ENCODE measurements around the gene NCK1.
A peak's percentile ranks its signal among the peaks of the same experiment; 100 is the strongest.

Gene NCK1

DNA sequence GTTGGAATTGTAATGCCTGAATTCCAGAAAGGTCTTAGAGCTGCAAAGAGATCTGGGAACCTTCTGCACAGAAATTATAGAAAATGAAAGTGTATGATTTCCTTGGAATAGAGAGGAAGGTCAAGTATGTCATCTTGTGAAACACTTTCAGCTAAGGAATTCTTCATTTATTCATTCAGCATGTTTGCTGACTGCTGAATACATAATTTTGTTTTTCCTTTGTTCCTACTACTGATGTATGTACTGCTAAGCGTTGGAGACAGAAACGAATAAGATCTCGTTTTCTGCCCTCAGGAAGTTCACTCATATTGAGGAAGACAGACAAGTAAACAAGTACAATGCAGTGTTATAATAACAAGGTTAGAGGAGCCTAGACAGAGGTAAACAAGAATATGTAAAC is 81.4 kb downstream of the NCK1 start:
- H3K9me3 ChIP-seq (ENCODE audit: control insufficient read depth, insufficient read depth, low read length): no peaks in the 10 kb centered on the region
- H3K4me2 ChIP-seq (ENCODE audit: low read length): no peak overlapping the region
- H4K20me1 ChIP-seq (ENCODE audit: control insufficient read depth, insufficient read depth, low read depth, low read length): no peaks in the 10 kb centered on the region; the same call in 1 of the 2 replicates
- H3K4me1 ChIP-seq (ENCODE audit: control insufficient read depth, low read length): peaks cover 59% of the 10 kb centered on the region
- H3K79me2 ChIP-seq (ENCODE audit: control insufficient read depth, low read length): peaks cover 66% of the 10 kb centered on the region
- no peaks in the 10 kb centered on the region for H3K9me2 ChIP-seq (replicated peaks; ENCODE audit: control insufficient read depth, low read length)
- no peak overlapping the region for H3K4me3 ChIP-seq (ENCODE audit: low read length)
- peaks cover 18% of the 10 kb centered on the region for H3F3A ChIP-seq (ENCODE audit: control insufficient read depth, insufficient read depth)
- H3K36me3 ChIP-seq (ENCODE audit: control insufficient read depth, low read length): peaks cover 11% of the 10 kb centered on the region
- H3K27ac ChIP-seq (ENCODE audit: low read depth, low read length): no peak overlapping the region
- TF ChIP-seq, protein P1, sequence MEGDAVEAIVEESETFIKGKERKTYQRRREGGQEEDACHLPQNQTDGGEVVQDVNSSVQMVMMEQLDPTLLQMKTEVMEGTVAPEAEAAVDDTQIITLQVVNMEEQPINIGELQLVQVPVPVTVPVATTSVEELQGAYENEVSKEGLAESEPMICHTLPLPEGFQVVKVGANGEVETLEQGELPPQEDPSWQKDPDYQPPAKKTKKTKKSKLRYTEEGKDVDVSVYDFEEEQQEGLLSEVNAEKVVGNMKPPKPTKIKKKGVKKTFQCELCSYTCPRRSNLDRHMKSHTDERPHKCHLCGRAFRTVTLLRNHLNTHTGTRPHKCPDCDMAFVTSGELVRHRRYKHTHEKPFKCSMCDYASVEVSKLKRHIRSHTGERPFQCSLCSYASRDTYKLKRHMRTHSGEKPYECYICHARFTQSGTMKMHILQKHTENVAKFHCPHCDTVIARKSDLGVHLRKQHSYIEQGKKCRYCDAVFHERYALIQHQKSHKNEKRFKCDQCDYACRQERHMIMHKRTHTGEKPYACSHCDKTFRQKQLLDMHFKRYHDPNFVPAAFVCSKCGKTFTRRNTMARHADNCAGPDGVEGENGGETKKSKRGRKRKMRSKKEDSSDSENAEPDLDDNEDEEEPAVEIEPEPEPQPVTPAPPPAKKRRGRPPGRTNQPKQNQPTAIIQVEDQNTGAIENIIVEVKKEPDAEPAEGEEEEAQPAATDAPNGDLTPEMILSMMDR (IDR thresholded peaks at IDR 0.05; ENCODE audit: low read depth, low read length, poor library complexity, severe bottlenecking): no peak
- no peak for TF ChIP-seq EZH2phosphoT487 (IDR thresholded peaks at IDR 0.05; ENCODE audit: borderline replicate concordance, low read length)
- no peaks in the 10 kb centered on the region for H3K27me3 ChIP-seq (ENCODE audit: control insufficient read depth, low read length)

DNA sequence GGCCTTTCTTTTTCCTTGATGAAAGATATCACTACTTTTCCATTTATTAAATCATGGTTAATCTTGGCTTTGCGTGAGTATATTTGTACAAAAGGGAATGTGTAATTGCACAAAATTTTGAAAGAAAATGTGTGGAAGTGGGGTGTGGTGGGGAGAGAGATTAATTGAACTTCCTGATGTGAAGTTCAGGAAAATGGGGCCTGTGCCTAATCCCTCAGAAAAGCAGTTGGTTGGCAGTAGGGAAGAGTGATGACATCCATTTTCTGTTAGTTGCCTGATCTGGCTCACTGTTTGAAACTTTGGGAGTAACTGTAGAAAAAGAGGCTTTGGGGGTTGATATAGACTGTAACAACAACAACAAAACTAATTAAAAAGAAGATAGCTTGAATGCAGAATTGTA is 85.0 kb downstream of the NCK1 start:
- no peaks in the 10 kb centered on the region for H4K20me1 ChIP-seq (ENCODE audit: control insufficient read depth, insufficient read depth, low read depth, low read length)
- peaks cover 18% of the 10 kb centered on the region for H3K36me3 ChIP-seq (ENCODE audit: control insufficient read depth, low read length)
- no peak overlapping the region for H3K27ac ChIP-seq (ENCODE audit: low read depth, low read length)
- H3K9me3 ChIP-seq (ENCODE audit: control insufficient read depth, insufficient read depth, low read length): no peaks in the 10 kb centered on the region
- peaks cover 59% of the 10 kb centered on the region for H3K4me1 ChIP-seq (ENCODE audit: control insufficient read depth, low read length)
- H3K4me3 ChIP-seq (ENCODE audit: low read length): no peak overlapping the region
- H3K79me2 ChIP-seq (ENCODE audit: control insufficient read depth, low read length): peaks cover 55% of the 10 kb centered on the region
- TF ChIP-seq, protein P1 (IDR thresholded peaks at IDR 0.05; ENCODE audit: low read depth, low read length, poor library complexity, severe bottlenecking): no peak
- TF ChIP-seq EZH2phosphoT487 (IDR thresholded peaks at IDR 0.05; ENCODE audit: borderline replicate concordance, low read length): no peak
- H3F3A ChIP-seq (ENCODE audit: control insufficient read depth, insufficient read depth): peaks cover 24% of the 10 kb centered on the region
- no peaks in the 10 kb centered on the region for H3K9me2 ChIP-seq (replicated peaks; ENCODE audit: control insufficient read depth, low read length)
- no peaks in the 10 kb centered on the region for H3K27me3 ChIP-seq (ENCODE audit: control insufficient read depth, low read length)
- no peak overlapping the region for H3K4me2 ChIP-seq (ENCODE audit: low read length)

DNA sequence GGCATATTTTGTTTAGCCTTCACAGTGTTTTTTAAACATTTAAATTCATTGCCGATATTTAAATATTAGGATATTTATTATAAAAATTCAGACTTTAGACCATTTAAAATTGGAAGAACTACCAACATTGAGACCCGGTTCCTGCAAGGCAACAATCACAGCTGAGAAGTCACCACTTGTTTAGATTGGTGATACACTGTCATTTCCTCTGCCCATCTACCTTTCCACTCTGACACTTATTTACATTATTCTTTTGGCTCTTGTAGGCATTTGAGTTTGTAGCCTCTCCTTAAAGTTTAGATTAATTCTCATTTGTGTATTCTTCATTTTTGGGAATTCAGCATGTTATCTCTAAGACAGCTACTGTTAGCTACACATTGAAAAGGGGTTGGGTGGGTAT is 85.5 kb downstream of the NCK1 start:
- Histone ChIP-seq H3K27ac (ENCODE audit: low read depth, low read length) (peak overlapping the region; percentile 15; the same call in 1 of the 2 replicates), H3F3A (ENCODE audit: control insufficient read depth, insufficient read depth) (peaks cover 24% of the 10 kb centered on the region), H3K79me2 (ENCODE audit: control insufficient read depth, low read length) (peaks cover 54% of the 10 kb centered on the region), H4K20me1 (ENCODE audit: control insufficient read depth, insufficient read depth, low read depth, low read length) (no peaks in the 10 kb centered on the region), H3K4me2 (ENCODE audit: low read length) (peak overlapping the region; percentile 10), H3K4me1 (ENCODE audit: control insufficient read depth, low read length) (peaks cover 59% of the 10 kb centered on the region), H3K27me3 (ENCODE audit: control insufficient read depth, low read length) (no peaks in the 10 kb centered on the region), H3K9me2 (replicated peaks; ENCODE audit: control insufficient read depth, low read length) (no peaks in the 10 kb centered on the region), H3K4me3 (ENCODE audit: low read length) (no peak overlapping the region), H3K9me3 (ENCODE audit: control insufficient read depth, insufficient read depth, low read length) (no peaks in the 10 kb centered on the region), H3K36me3 (ENCODE audit: control insufficient read depth, low read length) (peaks cover 18% of the 10 kb centered on the region)
- no peak for TF ChIP-seq EZH2phosphoT487 (IDR thresholded peaks at IDR 0.05; ENCODE audit: borderline replicate concordance, low read length)
- TF ChIP-seq, protein P1 (IDR thresholded peaks at IDR 0.05; ENCODE audit: low read depth, low read length, poor library complexity, severe bottlenecking): no peak
